Measurements from ENCODE around the gene WTIP. TPM values are rescaled to one million over a fixed set of nuclear protein-coding genes. Genes with fewer than 3 reads are reported as not detected.
A peak's percentile ranks its signal among the peaks of the same experiment; 100 is the strongest.

The WTIP gene
- total RNA-seq, 1 donor from 2014 or later: 28.2 TPM

- Histone ChIP-seq H3K9ac (peak overlapping the region; percentile 62), H3K79me2 (ENCODE audit: low read depth) (peaks cover 48% of the 10 kb centered on the region), H3K4me3 (peak overlapping the region; percentile 95), H4K20me1 (ENCODE audit: low read depth) (peaks cover 45% of the 10 kb centered on the region), H3K27me3 (peaks cover 21% of the 10 kb centered on the region), H3K4me2 (peak overlapping the region; percentile 91), H3K4me1 (peaks cover 18% of the 10 kb centered on the region), H3K9me3 (ENCODE audit: low read depth) (no peaks in the 10 kb centered on the region), H3K27ac (no peak overlapping the region), H3F3A (ENCODE audit: low read depth) (peaks cover 29% of the 10 kb centered on the region), H2AFZ (replicated peaks) (no peak overlapping the region), H3K36me3 (no peaks in the 10 kb centered on the region)
- Mint-ChIP-seq H3K4me1 (peaks cover 21% of the 10 kb centered on the region), H3K9me3 (peaks cover 2% of the 10 kb centered on the region), H3K36me3 (peaks cover 14% of the 10 kb centered on the region), H3K27ac (no peak overlapping the region), H3K27me3 (ENCODE audit: insufficient read depth, low read depth) (peaks cover 8% of the 10 kb centered on the region), H3K4me3 (no peak overlapping the region)
- DNase-seq (ENCODE audit: low spot score): no peak
- no peak for TF ChIP-seq EZH2 (IDR thresholded peaks at IDR 0.05)
- no peak for TF ChIP-seq EZH2phosphoT487 (IDR thresholded peaks at IDR 0.05)
- TF ChIP-seq, protein P1, sequence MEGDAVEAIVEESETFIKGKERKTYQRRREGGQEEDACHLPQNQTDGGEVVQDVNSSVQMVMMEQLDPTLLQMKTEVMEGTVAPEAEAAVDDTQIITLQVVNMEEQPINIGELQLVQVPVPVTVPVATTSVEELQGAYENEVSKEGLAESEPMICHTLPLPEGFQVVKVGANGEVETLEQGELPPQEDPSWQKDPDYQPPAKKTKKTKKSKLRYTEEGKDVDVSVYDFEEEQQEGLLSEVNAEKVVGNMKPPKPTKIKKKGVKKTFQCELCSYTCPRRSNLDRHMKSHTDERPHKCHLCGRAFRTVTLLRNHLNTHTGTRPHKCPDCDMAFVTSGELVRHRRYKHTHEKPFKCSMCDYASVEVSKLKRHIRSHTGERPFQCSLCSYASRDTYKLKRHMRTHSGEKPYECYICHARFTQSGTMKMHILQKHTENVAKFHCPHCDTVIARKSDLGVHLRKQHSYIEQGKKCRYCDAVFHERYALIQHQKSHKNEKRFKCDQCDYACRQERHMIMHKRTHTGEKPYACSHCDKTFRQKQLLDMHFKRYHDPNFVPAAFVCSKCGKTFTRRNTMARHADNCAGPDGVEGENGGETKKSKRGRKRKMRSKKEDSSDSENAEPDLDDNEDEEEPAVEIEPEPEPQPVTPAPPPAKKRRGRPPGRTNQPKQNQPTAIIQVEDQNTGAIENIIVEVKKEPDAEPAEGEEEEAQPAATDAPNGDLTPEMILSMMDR (IDR thresholded peaks at IDR 0.05): no peak
Observed at GRCh38 chr19:34481861-34482379, 362 bp downstream of the WTIP start.

GRCh38 chr19:34482380-34483250, 1.1 kb downstream of the WTIP start:
- H3K4me3 ChIP-seq: peak overlapping the region; percentile 95
- H3K36me3 Mint-ChIP-seq: peaks cover 14% of the 10 kb centered on the region
- peaks cover 2% of the 10 kb centered on the region for H3K9me3 Mint-ChIP-seq
- H3K4me1 Mint-ChIP-seq: peaks cover 21% of the 10 kb centered on the region
- H3F3A ChIP-seq (ENCODE audit: low read depth): peaks cover 29% of the 10 kb centered on the region
- peaks cover 18% of the 10 kb centered on the region for H3K4me1 ChIP-seq
- H3K79me2 ChIP-seq (ENCODE audit: low read depth): peaks cover 55% of the 10 kb centered on the region
- H3K27ac ChIP-seq: no peak overlapping the region
- peak overlapping the region; percentile 62 for H3K9ac ChIP-seq
- H3K27me3 ChIP-seq: peaks cover 21% of the 10 kb centered on the region
- peak overlapping the region; percentile 91 for H3K4me2 ChIP-seq
- TF ChIP-seq EZH2phosphoT487 (IDR thresholded peaks at IDR 0.05): no peak
- peak; percentile 54 for TF ChIP-seq EZH2 (IDR thresholded peaks at IDR 0.05)
- TF ChIP-seq, protein P1 (IDR thresholded peaks at IDR 0.05): no peak
- H3K27me3 Mint-ChIP-seq (ENCODE audit: insufficient read depth, low read depth): peaks cover 10% of the 10 kb centered on the region
- H3K27ac Mint-ChIP-seq: no peak overlapping the region
- no peaks in the 10 kb centered on the region for H3K9me3 ChIP-seq (ENCODE audit: low read depth)
- H4K20me1 ChIP-seq (ENCODE audit: low read depth): peaks cover 52% of the 10 kb centered on the region
- H2AFZ ChIP-seq (replicated peaks): no peak overlapping the region
- DNase-seq (ENCODE audit: low spot score): peak; percentile 73
- H3K36me3 ChIP-seq: no peaks in the 10 kb centered on the region
- peak overlapping the region; percentile 90 for H3K4me3 Mint-ChIP-seq

DNA sequence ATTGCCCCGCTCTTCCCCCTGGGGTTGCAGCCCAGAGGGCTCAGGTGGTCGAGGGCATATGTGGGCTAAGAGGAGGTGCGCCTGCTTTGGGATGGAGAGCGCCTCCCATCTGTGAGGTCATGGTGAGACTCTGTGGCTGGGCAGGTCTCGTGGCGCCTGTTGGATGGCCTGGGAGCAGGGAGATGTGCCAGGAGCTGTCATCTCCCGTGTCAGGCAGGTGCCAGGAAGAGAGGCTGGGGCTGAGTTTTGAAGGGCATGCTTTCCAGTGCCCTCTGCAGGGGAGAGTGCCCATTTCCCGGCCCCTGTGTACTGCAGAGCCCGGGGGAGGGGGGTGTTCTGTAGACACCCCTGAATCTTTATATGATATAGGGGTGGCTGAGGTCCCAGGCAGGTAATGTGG, 2.8 kb downstream of the WTIP start:
- peak overlapping the region; percentile 50 for H3K4me3 Mint-ChIP-seq
- peaks cover 18% of the 10 kb centered on the region for H3K4me1 ChIP-seq
- no peak overlapping the region for H3K9ac ChIP-seq
- no peak overlapping the region for H3K27ac Mint-ChIP-seq
- no peak overlapping the region for H2AFZ ChIP-seq (replicated peaks)
- H3K27ac ChIP-seq: no peak overlapping the region
- peaks cover 29% of the 10 kb centered on the region for H3F3A ChIP-seq (ENCODE audit: low read depth)
- TF ChIP-seq, protein P1 (IDR thresholded peaks at IDR 0.05): no peak
- TF ChIP-seq EZH2phosphoT487 (IDR thresholded peaks at IDR 0.05): no peak
- no peak for TF ChIP-seq EZH2 (IDR thresholded peaks at IDR 0.05)
- H3K36me3 Mint-ChIP-seq: peaks cover 14% of the 10 kb centered on the region
- H3K9me3 Mint-ChIP-seq: peaks cover 2% of the 10 kb centered on the region
- peaks cover 65% of the 10 kb centered on the region for H4K20me1 ChIP-seq (ENCODE audit: low read depth)
- H3K4me2 ChIP-seq: no peak overlapping the region
- no peak for DNase-seq (ENCODE audit: low spot score)
- peaks cover 7% of the 10 kb centered on the region for H3K27me3 Mint-ChIP-seq (ENCODE audit: insufficient read depth, low read depth)
- peaks cover 21% of the 10 kb centered on the region for H3K4me1 Mint-ChIP-seq
- H3K4me3 ChIP-seq: no peak overlapping the region
- peaks cover 21% of the 10 kb centered on the region for H3K27me3 ChIP-seq
- no peaks in the 10 kb centered on the region for H3K36me3 ChIP-seq
- H3K9me3 ChIP-seq (ENCODE audit: low read depth): no peaks in the 10 kb centered on the region
- H3K79me2 ChIP-seq (ENCODE audit: low read depth): peaks cover 66% of the 10 kb centered on the region
